Measurements from ENCODE around the gene OPRL1. TPM values are rescaled to one million over a fixed set of nuclear protein-coding genes. Genes with fewer than 3 reads are reported as not detected.
"Not testable (repeated sequence)": the region's sequence is repeated elsewhere in the genome, so short reads cannot be mapped to it uniquely, and the experiment has no call there.

OPRL1 gene
- total RNA-seq, 1 experiment from 2014 or later: 1.5 TPM

GRCh38 chr20:64086801-64087200 is 6.9 kb downstream of the OPRL1 start:
- H3K27me3 ChIP-seq (ENCODE audit: insufficient read depth, low read depth): peaks cover 55% of the 10 kb centered on the region
- TF ChIP-seq CTCF (conservative IDR thresholded peaks at IDR 0.05): no peak
- no peak for TF ChIP-seq EZH2 (IDR thresholded peaks at IDR 0.05; ENCODE audit: low read depth)
- CTCF ChIA-PET: no interaction called here

GRCh38 chr20:64087226-64087825 is 7.4 kb downstream of the OPRL1 start:
- DNase-seq; H4K20me1 ChIP-seq (ENCODE audit: insufficient read depth); H3K4me1 ChIP-seq (replicated peaks; ENCODE audit: insufficient read depth); H3K4me3 ChIP-seq; POLR2A ChIA-PET (ENCODE audit: unreplicated experiment); H3K36me3 ChIP-seq (ENCODE audit: low read depth); intact Hi-C loops (cut with micrococcal nuclease; ENCODE audit: unreplicated experiment); H3K9me2 ChIP-seq (ENCODE audit: insufficient read depth); H3K9me3 ChIP-seq (ENCODE audit: insufficient read depth, low read depth); BruUV-seq (replicated peaks); H2AFZ ChIP-seq; H3K27ac ChIP-seq; H3F3A ChIP-seq (ENCODE audit: insufficient read depth, low read depth); H3K79me2 ChIP-seq (ENCODE audit: low read depth); H3K4me2 ChIP-seq; CTCF ChIA-PET: not testable (repeated sequence)
- peaks cover 51% of the 10 kb centered on the region for H3K27me3 ChIP-seq (ENCODE audit: insufficient read depth, low read depth)

More at GRCh38 chr20:64086801-64087200, 6.9 kb downstream of the OPRL1 start:
- intact Hi-C loops (cut with micrococcal nuclease; ENCODE audit: unreplicated experiment): no loop called here
- Histone ChIP-seq H3K79me2 (ENCODE audit: low read depth) (no peaks in the 10 kb centered on the region), H3F3A (ENCODE audit: insufficient read depth, low read depth) (peaks cover 1% of the 10 kb centered on the region; the same call in 1 of the 2 replicates), H3K36me3 (ENCODE audit: low read depth) (no peaks in the 10 kb centered on the region), H3K4me2 (no peak overlapping the region), H3K9me3 (ENCODE audit: insufficient read depth, low read depth) (no peaks in the 10 kb centered on the region), H3K4me3 (no peak overlapping the region), H4K20me1 (ENCODE audit: insufficient read depth) (no peaks in the 10 kb centered on the region; the same call in none of the 2 replicates), H3K9me2 (ENCODE audit: insufficient read depth) (no peaks in the 10 kb centered on the region), H3K4me1 (replicated peaks; ENCODE audit: insufficient read depth) (no peaks in the 10 kb centered on the region), H2AFZ (no peak overlapping the region), H3K27ac (no peak overlapping the region)
- BruUV-seq (replicated peaks): no TSS peak
- POLR2A ChIA-PET (ENCODE audit: unreplicated experiment): no interaction called here
- DNase-seq: no peak

GRCh38 chr20:64088586-64088985 is 8.7 kb downstream of the OPRL1 start:
- H3K9me2 ChIP-seq (ENCODE audit: insufficient read depth); intact Hi-C loops (cut with micrococcal nuclease; ENCODE audit: unreplicated experiment); H3F3A ChIP-seq (ENCODE audit: insufficient read depth, low read depth); H3K36me3 ChIP-seq (ENCODE audit: low read depth); H4K20me1 ChIP-seq (ENCODE audit: insufficient read depth); DNase-seq; POLR2A ChIA-PET (ENCODE audit: unreplicated experiment); H3K27ac ChIP-seq; H3K4me2 ChIP-seq; H3K4me1 ChIP-seq (replicated peaks; ENCODE audit: insufficient read depth); H3K79me2 ChIP-seq (ENCODE audit: low read depth); BruUV-seq (replicated peaks); CTCF ChIA-PET; H3K4me3 ChIP-seq; H3K9me3 ChIP-seq (ENCODE audit: insufficient read depth, low read depth); H2AFZ ChIP-seq: not testable (repeated sequence)
- peaks cover 43% of the 10 kb centered on the region for H3K27me3 ChIP-seq (ENCODE audit: insufficient read depth, low read depth)

- no peak for DNase-seq
- H3K27me3 ChIP-seq (ENCODE audit: insufficient read depth, low read depth): peaks cover 30% of the 10 kb centered on the region
- H3K4me3 ChIP-seq: no peak overlapping the region
- intact Hi-C loops (cut with micrococcal nuclease; ENCODE audit: unreplicated experiment): no loop called here
- H2AFZ ChIP-seq: no peak overlapping the region
- no peak overlapping the region for H3K27ac ChIP-seq
- H3F3A ChIP-seq (ENCODE audit: insufficient read depth, low read depth): no peaks in the 10 kb centered on the region; the same call in 1 of the 2 replicates
- H3K9me2 ChIP-seq (ENCODE audit: insufficient read depth): no peaks in the 10 kb centered on the region
- no peaks in the 10 kb centered on the region for H3K4me1 ChIP-seq (replicated peaks; ENCODE audit: insufficient read depth)
- no peaks in the 10 kb centered on the region for H3K79me2 ChIP-seq (ENCODE audit: low read depth)
- CTCF ChIA-PET: no interaction called here
- POLR2A ChIA-PET (ENCODE audit: unreplicated experiment): no interaction called here
- no peaks in the 10 kb centered on the region for H3K9me3 ChIP-seq (ENCODE audit: insufficient read depth, low read depth)
- no peaks in the 10 kb centered on the region; the same call in none of the 2 replicates for H4K20me1 ChIP-seq (ENCODE audit: insufficient read depth)
- H3K4me2 ChIP-seq: no peak overlapping the region
- no peaks in the 10 kb centered on the region for H3K36me3 ChIP-seq (ENCODE audit: low read depth)
- TF ChIP-seq EZH2 (IDR thresholded peaks at IDR 0.05; ENCODE audit: low read depth): no peak
- TF ChIP-seq CTCF (conservative IDR thresholded peaks at IDR 0.05): no peak
- no TSS peak for BruUV-seq (replicated peaks)
Measured at GRCh38 chr20:64090165-64090564, 10.3 kb downstream of the OPRL1 start.

Measured in PC-9 (cell line).